NCI-H82 treated with DMSO at 0.1 percent for 48 hours (cell line): ENCODE data around the gene PRRC2B.
"Not testable (repeated sequence)": the region's sequence is repeated elsewhere in the genome, so short reads cannot be mapped to it uniquely, and the experiment has no call there.

Source experiments
- DNase-seq: peaks from one replicate; lab custom pipeline; 2025; ENCODE audit not compliant: unreplicated experiment; lab: John Stamatoyannopoulos, UW

PRRC2B gene

GRCh38 chr9:131530920-131531832, 137.3 kb downstream of the PRRC2B start, which contains the start of gene UCK1:
Gene UCK1, minus strand, starts transcription at chr9:131531263. Its CDS starts 89 bp downstream, at chr9:131531174.
- peak; percentile 64 for DNase-seq

- DNase-seq, result no peak
Measured at GRCh38 chr9:131534721-131535237, 140.9 kb downstream of the PRRC2B start.

GRCh38 chr9:131537946-131538345, 144.1 kb downstream of the PRRC2B start:
- DNase-seq, result no peak

GRCh38 chr9:131539223-131539923, 145.5 kb downstream of the PRRC2B start:
- DNase-seq, result no peak

GRCh38 chr9:131543141-131543540, 149.3 kb downstream of the PRRC2B start:
- DNase-seq, result no peak

- no peak for DNase-seq
Measured at GRCh38 chr9:131545003-131545785, 151.3 kb downstream of the PRRC2B start, which contains the start of gene PRRT1B. Gene PRRT1B, plus strand, starts transcription at chr9:131545523. Its CDS starts 93 bp downstream, at chr9:131545616.

GRCh38 chr9:131545786-131546335, 152.0 kb downstream of the PRRC2B start:
- DNase-seq, result no peak

GRCh38 chr9:131546336-131547084, 152.6 kb downstream of the PRRC2B start:
- peak; percentile 7 for DNase-seq

GRCh38 chr9:131549186-131549585, 155.3 kb downstream of the PRRC2B start:
- DNase-seq, result not testable (repeated sequence)
